ENCODE measurements around the gene SYCE1. TPM values are rescaled to one million over a fixed set of nuclear protein-coding genes. Genes with fewer than 3 reads are reported as not detected.

The SYCE1 gene
- polyA plus RNA-seq, 1 donor (not counting 4 experiments of a cell fraction or from before 2014, with no cell fraction given): not detected

DNA sequence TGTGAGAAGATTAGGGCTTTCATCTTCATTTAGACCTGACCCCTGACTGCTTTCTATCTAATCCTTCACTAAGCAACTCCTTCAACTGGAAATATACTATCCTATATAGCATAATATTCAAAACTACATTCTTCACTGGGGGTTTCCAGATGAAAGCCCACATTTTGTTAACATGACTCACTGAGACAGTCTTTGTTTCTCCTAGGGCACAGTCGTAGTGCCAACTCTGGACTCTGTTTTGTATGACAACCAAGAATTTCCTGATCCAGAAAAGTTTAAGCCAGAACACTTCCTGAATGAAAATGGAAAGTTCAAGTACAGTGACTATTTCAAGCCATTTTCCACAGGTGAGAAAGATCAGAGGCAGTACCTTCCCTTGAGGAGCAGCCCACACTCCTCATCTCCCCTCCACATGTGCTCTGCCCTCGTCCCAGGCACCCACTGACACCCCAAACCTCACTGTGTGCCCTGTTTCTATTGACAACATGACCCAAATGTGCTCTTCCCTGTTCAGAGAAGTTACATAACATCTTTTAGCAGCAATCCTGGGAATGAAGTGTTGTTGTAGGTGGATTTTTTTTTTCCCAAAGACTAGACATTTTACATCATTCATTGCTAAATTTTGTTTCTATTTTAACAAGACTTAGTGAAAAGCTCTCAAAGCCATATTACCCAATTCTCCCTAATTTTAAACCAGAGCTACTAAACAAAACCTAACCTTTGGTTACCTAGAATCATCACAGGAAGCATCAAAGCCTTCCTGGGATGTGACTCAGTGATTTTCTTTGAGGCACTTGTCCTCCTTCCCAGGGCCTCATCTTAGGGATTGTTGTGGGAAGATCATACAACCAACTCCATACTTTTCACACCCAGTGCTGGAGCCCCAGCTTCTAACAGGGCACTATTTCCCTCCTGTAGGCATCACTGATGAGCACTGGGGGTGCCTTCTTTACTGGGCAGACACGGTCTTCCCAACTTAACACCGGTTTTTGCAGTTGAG lies 27.5 kb downstream of the SYCE1 start:
- no peak for FAIRE-seq
- H3K9me3 ChIP-seq (ENCODE audit: control insufficient read depth, low read depth, low read length): no peaks in the 10 kb centered on the region
- no peak overlapping the region for H3K4me2 ChIP-seq (ENCODE audit: control insufficient read depth, extremely low read depth, insufficient read depth, low read depth, low read length)
- no peak overlapping the region for H3K9ac ChIP-seq (ENCODE audit: control insufficient read depth, extremely low read depth, insufficient read depth, low read length)
- no peaks in the 10 kb centered on the region for H3K9me1 ChIP-seq (ENCODE audit: control insufficient read depth, extremely low read depth, insufficient read depth, low read length)
- no peaks in the 10 kb centered on the region for H4K20me1 ChIP-seq (ENCODE audit: control insufficient read depth, extremely low read depth, insufficient read depth, low read length)
- TF ChIP-seq CTCF (optimal IDR thresholded peaks at IDR 0.05 in 1 of 3, IDR thresholded peaks at IDR 0.05 in 1 of 3, conservative IDR thresholded peaks at IDR 0.05 in 1 of 3; ENCODE audit: extremely low read depth in 1 of 3, insufficient read depth in 2 of 3, low read length in 3 of 3) (no peak), EZH2 (IDR thresholded peaks at IDR 0.05; ENCODE audit: low read length) (no peak)
- dilution Hi-C loops (cut with MboI; ENCODE audit: extremely low pct_ligation_motif_present, low sequenced_read_pairs): no loop called here
- no peaks in the 10 kb centered on the region for H3K36me3 ChIP-seq (ENCODE audit: control insufficient read depth in 2 of 2, extremely low read depth in 1 of 2, insufficient read depth in 2 of 2, low read length in 2 of 2)
- no peak overlapping the region for H3K27ac ChIP-seq (ENCODE audit: control insufficient read depth, insufficient read depth, low read length)
- H3K4me1 ChIP-seq (ENCODE audit: control insufficient read depth, extremely low read depth, insufficient read depth, low read length): peaks cover 7% of the 10 kb centered on the region
- DNase-seq (ENCODE audit: low read depth, low spot score): no peak
- no peaks in the 10 kb centered on the region for H3K27me3 ChIP-seq (ENCODE audit: control insufficient read depth, extremely low read depth, insufficient read depth, low read length)
- H2AFZ ChIP-seq (ENCODE audit: control insufficient read depth, low read length): no peak overlapping the region
- H3K4me3 ChIP-seq (ENCODE audit: control insufficient read depth in 2 of 3, extremely low read depth in 1 of 3, insufficient read depth in 2 of 3, low read depth in 1 of 3, low read length in 3 of 3): no peak overlapping the region
- no peaks in the 10 kb centered on the region for H3K79me2 ChIP-seq (ENCODE audit: control insufficient read depth, insufficient read depth, low read length)

DNA sequence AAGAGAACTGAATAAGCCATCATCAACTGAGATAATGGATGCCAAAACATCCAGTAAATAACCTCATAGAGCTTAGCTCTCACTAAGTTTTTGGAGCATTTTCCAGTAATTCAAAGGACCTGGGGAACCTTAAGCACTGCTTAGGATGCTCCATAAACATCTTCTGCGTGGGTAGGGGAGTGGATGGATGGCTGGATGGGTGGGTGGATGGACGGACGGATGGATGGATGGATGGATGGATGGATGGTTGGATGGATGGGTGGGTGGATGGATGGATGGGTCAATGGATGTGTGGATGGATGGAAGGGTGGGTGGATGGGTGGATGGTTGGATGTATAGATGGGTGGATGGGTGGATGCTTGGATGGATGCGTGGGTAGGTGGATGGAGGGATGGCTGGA lies 29.2 kb downstream of the SYCE1 start:
- Histone ChIP-seq H3K27me3 (ENCODE audit: control insufficient read depth, extremely low read depth, insufficient read depth, low read length) (no peaks in the 10 kb centered on the region), H3K27ac (ENCODE audit: control insufficient read depth, insufficient read depth, low read length) (no peak overlapping the region), H4K20me1 (ENCODE audit: control insufficient read depth, extremely low read depth, insufficient read depth, low read length) (no peaks in the 10 kb centered on the region), H3K4me1 (ENCODE audit: control insufficient read depth, extremely low read depth, insufficient read depth, low read length) (peaks cover 7% of the 10 kb centered on the region), H3K9ac (ENCODE audit: control insufficient read depth, extremely low read depth, insufficient read depth, low read length) (no peak overlapping the region), H3K79me2 (ENCODE audit: control insufficient read depth, insufficient read depth, low read length) (no peaks in the 10 kb centered on the region), H3K36me3 (ENCODE audit: control insufficient read depth in 2 of 2, extremely low read depth in 1 of 2, insufficient read depth in 2 of 2, low read length in 2 of 2) (no peaks in the 10 kb centered on the region), H3K9me3 (ENCODE audit: control insufficient read depth, low read depth, low read length) (no peaks in the 10 kb centered on the region), H2AFZ (ENCODE audit: control insufficient read depth, low read length) (no peak overlapping the region), H3K4me3 (ENCODE audit: control insufficient read depth in 2 of 3, extremely low read depth in 1 of 3, insufficient read depth in 2 of 3, low read depth in 1 of 3, low read length in 3 of 3) (no peak overlapping the region), H3K4me2 (ENCODE audit: control insufficient read depth, extremely low read depth, insufficient read depth, low read depth, low read length) (no peak overlapping the region), H3K9me1 (ENCODE audit: control insufficient read depth, extremely low read depth, insufficient read depth, low read length) (no peaks in the 10 kb centered on the region)
- no peak for DNase-seq (ENCODE audit: low read depth, low spot score)
- FAIRE-seq: no peak
- dilution Hi-C loops (cut with MboI; ENCODE audit: extremely low pct_ligation_motif_present, low sequenced_read_pairs): no loop called here
- TF ChIP-seq EZH2 (IDR thresholded peaks at IDR 0.05; ENCODE audit: low read length): no peak
- no peak for TF ChIP-seq CTCF (optimal IDR thresholded peaks at IDR 0.05 in 1 of 3, IDR thresholded peaks at IDR 0.05 in 1 of 3, conservative IDR thresholded peaks at IDR 0.05 in 1 of 3; ENCODE audit: extremely low read depth in 1 of 3, insufficient read depth in 2 of 3, low read length in 3 of 3)
